Heart left ventricle (tissue), 13 donors: ENCODE data around the gene IL11.

Experiments
- POLR2A ChIP-seq, 2 donors: fragments of 450-650 bp; IDR thresholded peaks; one replicate each; pipeline ENCODE4 v1.6.1; 2017; ENCODE audit warnings: antibody characterized with exemption in 2 of 2, mild to moderate bottlenecking in 2 of 2, moderate library complexity in 2 of 2
- TF ChIP-seq, protein P1 (sequence below), 12 donors: fragments of 200-600 bp; sonication (generic) in 4 of 12; IDR thresholded peaks; one replicate each; pipeline versions ENCODE4 v1.5.0 to v1.8.0; 2018 to 2022; ENCODE audit warnings: antibody characterized with exemption in 12 of 12, mild to moderate bottlenecking in 5 of 12
- donor health status: ischemic (EF 13 %, LVEDD 7.1; RV severe dilation, severe dysfunction).
- donor health status: DM: no; HTN: yes; CAD: no.
- donor health status: DM: no; HTN: no; CAD: no.
- donor health status: ischemic (EF 25% LVEDD 6.9; RV normal size, moderate dysfunction).
- donor health status: ischemic (EF 25% LVEDD 5.7; RV mildly dilated, moderate dysfunction).
- donor health status: ischemic (EF 35%, LVEDD 5.7; RV mildly dilated, moderate dysfunction).
- donor health status: nonischemic (EF 11% LVEDD 7.7; RV severe dilation, severe dysfunction).
- donor health status: DM: yes; HTN: yes; CAD: no.
- donor health status: PGD.
- donor health status: ischemic (EF 29% LVEDD 5.4; RV normal size, mild dysfunction).
- donor health status: nonischemic (EF 23%, LVEDD 6.1; RV moderate dilation, normal function).

DNA sequence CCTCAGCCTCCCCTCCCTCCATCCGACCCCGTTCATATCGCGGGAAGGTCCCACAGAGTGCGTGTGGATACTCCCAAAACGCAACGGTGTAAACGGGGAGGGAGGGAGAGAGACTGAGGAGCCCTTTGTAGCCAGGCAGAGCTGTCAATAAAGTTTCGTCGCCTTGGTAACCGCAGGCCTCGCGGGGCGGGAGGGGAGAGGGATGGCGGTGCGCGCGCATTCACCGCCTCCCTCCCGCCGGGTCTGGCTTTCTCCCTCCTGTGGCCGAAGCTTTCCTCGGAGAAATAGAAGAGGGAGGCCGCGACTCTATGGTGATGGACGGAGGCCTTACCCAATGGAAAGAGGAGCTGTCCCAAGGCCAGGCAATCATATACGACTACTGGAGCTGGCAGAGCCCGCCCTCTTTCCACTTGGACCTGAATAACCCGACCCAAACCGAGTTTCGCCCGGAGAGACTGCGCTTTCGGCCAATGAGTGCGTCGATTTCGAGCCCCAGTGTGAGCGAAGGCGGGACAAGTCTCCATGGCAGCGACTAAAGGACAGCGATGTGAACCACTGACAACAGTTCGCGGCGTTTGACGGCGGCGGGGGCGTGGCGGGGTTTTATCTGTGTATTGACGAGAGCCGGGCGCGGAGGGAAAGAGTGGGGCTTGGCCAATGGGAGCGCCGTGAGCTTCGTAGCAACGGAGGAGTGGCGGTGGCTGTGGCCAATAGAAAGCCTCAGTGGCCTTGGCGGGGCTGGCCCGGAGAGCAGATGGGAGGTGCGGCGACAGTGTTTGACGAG is 31.0 kb downstream of the IL11 start, which contains the start of gene KMT5C:
- TF ChIP-seq, protein P1, sequence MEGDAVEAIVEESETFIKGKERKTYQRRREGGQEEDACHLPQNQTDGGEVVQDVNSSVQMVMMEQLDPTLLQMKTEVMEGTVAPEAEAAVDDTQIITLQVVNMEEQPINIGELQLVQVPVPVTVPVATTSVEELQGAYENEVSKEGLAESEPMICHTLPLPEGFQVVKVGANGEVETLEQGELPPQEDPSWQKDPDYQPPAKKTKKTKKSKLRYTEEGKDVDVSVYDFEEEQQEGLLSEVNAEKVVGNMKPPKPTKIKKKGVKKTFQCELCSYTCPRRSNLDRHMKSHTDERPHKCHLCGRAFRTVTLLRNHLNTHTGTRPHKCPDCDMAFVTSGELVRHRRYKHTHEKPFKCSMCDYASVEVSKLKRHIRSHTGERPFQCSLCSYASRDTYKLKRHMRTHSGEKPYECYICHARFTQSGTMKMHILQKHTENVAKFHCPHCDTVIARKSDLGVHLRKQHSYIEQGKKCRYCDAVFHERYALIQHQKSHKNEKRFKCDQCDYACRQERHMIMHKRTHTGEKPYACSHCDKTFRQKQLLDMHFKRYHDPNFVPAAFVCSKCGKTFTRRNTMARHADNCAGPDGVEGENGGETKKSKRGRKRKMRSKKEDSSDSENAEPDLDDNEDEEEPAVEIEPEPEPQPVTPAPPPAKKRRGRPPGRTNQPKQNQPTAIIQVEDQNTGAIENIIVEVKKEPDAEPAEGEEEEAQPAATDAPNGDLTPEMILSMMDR (IDR thresholded peaks at IDR 0.05): peak in 11 of 12 donors; percentile 12 to 66 (median 35)
- TF ChIP-seq POLR2A (IDR thresholded peaks at IDR 0.05): peak in 1 of 2 donors; percentile 66
